Measurements from ENCODE around the gene TRPM7.
A peak's percentile ranks its signal among the peaks of the same experiment; 100 is the strongest.

- TF ChIP-seq CTCF (IDR thresholded peaks at IDR 0.05 in 4 of 5, conservative IDR thresholded peaks at IDR 0.05 in 1 of 5): peak; percentile 66 to 84 (median 80)
- no peak for TF ChIP-seq POLR2A (IDR thresholded peaks at IDR 0.05)
Measured at GRCh38 chr15:50675535-50676144, 11.0 kb downstream of the TRPM7 start.

All from gastrocnemius medialis (tissue), 4 donors.